Stimulated activated CD4-positive, alpha-beta T cell treated with anti-CD3 and anti-CD28 coated beads, Interleukin-1b, Interleukin-23, amount 100 ng/mL, for 4 hours (primary cell): ENCODE data around the gene LRIG2.
"Not testable (repeated sequence)": the region's sequence is repeated elsewhere in the genome, so short reads cannot be mapped to it uniquely, and the experiment has no call there.

Experiments used
- DNase-seq, 2 donors: peaks; one replicate each; pipeline ENCODE4 v3.0.0-alpha.2; 2020; ENCODE audit warnings: low read depth in 2 of 2

LRIG2 gene

DNA sequence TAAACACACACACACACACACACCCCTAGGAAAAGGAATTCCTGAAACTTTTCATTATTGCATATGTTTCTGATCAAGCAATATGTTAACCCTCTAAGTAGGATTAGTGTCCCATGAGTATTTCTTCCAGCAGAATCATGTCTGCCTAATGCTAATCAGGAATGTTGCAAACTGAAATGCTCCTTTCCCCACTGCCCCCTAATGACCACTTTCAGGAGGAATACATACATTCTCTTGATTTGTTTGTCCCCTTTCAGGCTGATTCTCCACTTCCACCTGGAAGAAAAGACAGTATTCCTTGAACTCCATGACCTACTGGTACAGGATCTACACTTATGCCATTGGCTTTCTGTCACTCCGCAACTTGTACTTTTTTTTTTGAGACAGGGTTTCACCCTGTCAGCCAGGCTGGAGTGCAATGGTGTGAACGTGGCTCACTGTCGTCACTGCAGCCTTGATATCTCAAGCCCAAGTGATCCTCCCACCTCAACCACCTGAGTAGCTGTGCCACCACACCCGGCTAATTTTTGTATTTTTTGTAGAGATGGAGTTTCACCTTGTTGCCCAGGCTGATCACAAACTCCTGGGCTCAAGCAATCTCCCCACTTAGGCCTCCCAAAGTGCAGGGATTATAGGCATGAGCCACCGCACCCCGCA is 56.7 kb downstream of the LRIG2 start:
- no peak for DNase-seq

DNA sequence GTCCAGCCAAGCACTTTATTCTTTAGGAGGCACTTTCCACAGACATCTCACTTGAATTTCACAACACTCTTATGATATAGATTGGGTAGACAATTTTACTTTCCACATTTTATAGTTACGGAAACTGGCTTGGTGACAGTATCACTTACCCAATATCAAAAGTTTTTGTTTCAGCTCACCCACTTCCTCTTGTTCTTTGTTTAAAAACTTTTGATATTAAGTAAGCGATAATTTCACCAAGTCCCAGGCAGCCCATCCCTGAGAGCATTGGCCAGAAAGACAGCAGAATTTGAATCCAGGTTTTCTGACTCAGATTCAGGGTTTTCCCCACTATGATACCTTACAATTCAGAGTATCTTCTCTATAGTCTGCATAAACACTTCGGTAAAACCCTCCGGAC is 60.0 kb downstream of the LRIG2 start:
- no peak for DNase-seq

DNA sequence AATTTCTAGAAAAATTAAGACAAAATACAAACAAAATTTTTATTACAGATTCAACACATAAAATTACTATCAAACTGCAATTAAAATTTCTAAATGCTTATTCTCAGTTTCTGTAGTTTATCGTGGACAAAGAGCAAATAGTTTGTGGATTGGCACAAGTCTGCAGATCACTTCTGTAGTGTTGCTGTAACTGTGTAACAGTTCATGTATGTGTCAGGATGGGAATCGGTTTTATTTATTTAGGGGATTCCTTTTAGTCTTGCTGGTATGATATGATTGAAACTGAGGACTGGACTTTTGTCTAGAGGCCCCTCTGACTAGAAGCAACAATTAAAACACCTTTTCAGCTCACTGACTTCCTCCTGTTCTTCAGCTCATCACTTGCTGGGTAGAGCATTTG is 60.8 kb downstream of the LRIG2 start:
- no peak for DNase-seq

DNA sequence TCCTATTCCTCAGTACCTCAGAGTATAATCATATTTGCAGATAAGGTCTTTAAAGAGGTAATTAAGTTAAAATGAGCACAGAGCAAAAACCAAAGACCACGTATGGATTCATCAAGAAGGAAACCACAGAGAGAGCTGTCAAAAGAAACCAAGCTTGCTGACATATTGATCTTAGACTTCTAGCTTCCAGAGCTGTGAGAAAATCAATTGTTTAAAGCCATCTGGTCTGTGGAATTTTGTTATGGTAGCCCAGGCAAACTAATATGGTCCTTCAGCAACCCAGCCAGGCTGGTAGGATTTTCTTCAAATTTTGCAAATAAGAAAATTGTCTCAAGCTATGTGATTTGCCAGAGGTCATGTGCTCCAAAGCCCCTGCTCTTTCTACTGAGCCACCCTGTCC is 62.5 kb downstream of the LRIG2 start:
- no peak for DNase-seq

DNA sequence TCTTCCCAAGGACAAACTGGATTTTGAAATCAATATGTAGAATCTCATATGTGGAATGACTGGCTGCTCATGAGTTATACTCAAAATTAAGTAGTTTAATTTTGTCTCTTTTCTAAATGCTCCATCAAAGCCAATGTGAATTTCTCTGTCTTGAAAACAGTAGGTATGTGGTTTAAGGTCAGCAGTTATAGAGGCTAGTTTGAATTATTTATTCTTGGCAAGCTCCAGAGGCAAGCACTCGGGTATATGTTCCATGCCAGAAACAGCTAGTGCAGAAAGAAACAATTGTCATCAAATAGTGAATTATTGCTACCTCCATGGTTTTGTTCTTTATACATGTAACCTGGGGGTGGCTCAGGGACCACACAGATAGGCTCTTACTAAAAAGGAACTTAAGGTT is 63.5 kb downstream of the LRIG2 start:
- DNase-seq, result no peak

DNA sequence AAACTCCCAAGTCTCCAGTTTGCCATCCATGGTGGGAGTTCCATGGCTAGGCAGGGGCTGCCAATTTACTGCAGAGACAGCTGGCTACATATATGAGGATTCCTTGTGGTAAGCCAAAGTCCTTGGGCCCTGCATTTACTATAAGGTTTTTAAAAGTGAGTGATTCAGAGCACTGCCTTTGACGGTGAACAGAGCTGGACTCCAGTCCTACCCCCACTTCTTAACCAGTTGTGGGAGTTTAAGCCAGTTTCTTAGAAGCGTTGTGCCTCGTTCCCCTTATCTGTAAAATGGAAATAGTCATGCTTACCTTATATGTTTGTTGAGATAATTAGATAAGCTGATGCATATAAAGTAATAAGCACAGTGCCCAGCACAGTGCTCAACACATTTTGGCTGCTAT is 64.6 kb downstream of the LRIG2 start:
- DNase-seq, result no peak

DNA sequence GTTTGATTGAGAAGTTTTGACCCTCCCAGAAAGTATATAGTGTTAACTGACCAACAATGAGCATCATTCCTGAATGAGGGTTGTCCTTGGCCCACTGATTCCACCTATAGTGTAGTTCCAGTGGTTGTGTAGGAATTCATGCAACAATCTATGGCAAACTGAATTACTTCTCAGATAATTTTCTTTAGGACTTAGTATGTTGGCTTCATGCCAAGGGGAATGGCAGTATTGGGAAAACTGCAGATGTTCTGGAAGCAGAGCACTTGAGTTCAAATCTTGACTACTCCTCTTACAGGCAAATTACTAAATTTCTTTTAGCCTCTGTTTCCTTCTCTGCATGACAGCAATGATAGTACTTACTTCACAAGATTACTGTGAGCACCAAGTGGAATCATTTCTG is 65.8 kb downstream of the LRIG2 start:
- no peak for DNase-seq

DNA sequence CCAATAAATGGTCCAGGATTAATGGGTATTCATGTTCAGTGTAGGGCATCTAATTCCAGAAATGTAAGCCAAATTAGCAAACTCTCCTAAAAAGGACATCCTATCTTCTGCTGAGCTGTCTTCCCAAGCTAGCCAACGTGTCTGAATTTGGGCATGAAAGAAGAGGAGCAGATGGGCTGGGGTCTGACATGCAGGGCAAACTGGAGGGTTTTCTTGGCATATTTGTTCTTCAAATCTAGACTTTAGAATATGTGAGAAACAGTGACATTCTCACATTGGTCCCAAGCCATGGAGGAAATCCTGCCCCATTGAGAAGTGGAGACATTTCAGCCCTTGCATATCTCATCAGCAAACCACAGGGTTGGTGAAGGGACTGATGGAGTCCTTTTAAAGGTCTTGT is 67.2 kb downstream of the LRIG2 start:
- no peak for DNase-seq

DNA sequence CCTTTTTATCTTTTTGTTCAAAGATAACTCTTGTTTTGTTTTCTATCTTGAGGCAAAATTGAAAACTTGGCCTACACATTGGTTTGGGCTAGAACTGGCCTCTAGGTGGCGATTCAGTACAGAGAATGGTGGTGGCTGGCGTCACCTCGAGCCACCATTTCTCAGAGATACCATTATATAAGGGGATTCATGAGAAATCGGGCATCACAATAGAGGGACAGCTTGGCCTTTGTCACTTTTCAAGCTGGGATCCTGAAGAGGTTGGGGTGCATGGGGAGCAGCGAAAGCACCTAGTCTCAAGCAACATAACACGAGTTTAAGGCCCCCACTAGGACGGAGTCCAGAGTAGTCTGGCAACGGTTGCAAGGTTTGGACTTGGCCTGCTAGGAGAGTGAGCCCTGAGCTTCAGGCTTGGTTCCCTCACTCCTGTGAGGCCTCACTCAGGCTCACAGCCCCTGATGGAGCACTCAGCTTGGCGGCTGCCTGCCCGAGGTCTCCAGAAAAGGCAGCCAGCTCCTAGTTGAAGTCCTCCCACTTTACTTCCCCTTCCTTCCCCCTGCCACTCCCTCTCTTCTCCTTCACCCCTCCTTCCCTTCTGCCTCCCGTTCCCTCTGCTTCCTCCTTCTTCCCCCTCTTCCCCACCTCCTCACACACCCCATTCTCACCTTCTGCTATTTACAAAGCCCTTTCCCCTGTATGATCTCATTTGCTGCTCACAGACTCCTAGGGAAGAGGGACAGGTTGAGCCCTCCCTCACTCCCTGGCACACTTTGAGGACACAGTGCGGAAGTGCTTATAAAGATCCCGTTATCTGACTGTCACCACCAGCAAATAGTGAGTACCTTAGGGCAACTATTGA is 67.8 kb downstream of the LRIG2 start:
- peak; percentile 9 to 33 for DNase-seq

DNA sequence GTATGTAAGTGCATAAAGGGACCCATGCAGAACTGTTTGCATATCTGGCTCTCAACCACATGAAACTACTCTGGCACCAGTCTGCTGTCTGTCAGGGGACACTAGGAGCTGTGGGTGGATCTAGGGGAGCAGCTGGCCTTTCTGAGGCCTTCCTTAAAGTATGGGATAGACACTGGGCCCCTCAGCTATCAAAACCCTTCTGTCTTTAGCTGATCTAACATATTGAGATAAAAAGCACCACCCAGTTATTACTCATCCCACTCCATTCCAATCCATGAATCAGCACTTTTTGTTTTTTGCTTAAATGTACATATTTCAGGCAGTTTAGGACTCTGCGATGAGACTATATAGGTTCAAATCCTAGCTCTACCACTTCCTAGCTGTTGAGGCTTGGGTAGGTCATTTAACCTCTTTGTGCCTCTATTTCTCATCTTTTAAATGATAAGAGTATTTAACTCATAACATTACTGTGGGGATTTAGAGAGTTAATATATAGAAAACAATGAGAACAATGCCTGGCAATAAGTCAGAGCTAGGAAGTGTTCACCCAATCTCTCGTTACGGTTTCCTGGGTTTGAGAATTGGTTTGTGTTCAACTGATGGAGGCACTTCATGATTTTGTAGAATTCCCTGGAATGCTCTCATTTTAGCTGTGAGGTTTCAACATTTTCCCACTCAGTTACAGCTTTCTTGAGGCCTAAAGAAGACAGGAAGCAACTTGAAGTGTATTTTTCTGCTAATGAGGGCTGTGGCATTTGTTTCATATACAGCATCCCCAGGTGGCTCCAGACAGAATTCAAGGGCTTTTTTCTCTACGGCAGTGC is 68.9 kb downstream of the LRIG2 start:
- no peak for DNase-seq

DNA sequence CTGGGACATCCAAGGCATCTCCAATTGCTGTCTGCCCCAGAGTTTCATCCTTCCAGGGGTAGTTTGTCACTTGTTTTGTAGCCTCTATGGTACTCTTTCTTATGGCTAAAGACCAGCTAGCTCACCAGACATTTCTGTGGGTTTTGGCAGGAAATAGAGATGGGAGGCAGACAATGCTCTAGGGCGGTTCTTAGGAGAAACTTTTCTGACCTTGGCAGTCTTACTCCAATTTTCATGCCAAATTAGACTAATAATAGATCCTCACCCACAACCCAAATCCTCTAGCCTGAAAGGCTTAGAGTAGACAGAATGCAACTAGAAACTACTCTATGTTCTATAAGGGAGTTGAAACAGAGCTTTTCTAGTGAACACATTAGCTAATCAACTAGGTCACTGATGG is 69.8 kb downstream of the LRIG2 start:
- DNase-seq, result no peak

DNA sequence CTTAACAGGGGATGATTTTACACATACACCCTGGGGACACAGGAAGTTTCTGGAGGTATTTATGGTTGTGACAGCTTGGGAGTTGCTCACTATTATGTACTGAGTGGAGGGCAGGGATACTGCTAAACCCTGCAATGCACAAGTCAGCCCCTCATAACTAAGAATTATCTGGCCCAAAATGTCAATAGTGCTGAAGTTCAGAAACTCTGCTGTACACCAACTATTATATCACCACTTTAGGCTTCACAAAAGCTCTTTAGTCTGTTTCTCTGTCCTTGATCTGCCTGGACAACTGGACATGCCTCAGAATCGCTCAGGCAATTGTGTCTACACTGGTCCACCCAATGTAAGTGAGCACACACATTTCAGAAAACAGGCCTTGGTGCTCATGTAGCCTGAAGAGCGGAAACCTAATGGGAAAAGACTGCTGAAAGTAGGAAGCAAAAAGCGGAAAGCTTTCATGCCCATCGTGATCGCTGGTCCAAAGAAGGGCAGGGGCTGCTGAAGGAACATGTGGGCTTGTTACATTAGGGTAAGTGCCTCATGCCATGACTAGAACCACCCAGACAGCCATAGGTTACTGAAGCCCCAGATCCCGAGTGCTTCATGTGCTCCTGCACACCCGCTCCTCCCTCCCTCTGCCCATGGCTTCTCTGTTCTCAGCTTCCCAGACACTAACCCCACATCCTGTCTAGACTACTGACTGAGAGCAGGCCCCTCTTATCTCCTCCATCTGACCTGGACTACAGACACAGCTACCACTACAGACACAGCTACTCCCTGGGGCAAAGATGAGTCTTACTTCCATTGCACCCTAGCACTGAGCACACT is 73.5 kb downstream of the LRIG2 start:
- DNase-seq, result no peak

DNA sequence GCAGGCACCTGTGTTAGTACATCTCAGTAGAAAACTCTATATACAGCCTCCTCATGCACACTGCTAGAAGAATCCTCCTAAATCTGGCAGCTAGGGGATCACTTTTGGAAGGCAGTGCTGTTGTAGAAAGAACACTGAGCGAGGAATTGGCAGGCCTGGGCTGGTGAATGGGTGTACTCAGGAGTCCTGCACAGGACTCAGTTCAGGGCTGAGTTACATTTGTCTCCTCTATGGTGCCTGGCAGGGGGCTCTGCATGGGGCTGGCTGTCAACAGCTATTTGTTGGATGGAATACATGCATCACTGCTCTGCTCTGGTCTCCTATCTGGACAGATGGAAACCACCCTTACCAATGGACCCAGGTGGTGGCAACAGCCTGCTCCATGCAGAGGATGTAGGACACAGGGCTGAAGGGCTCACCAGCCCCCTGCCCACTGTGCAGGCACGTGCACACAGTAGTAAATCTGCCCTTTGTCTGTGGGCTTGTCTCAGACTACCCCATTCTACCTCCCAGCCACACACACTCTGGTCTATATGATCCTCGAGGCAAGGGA is 74.2 kb downstream of the LRIG2 start:
- no peak for DNase-seq

DNA sequence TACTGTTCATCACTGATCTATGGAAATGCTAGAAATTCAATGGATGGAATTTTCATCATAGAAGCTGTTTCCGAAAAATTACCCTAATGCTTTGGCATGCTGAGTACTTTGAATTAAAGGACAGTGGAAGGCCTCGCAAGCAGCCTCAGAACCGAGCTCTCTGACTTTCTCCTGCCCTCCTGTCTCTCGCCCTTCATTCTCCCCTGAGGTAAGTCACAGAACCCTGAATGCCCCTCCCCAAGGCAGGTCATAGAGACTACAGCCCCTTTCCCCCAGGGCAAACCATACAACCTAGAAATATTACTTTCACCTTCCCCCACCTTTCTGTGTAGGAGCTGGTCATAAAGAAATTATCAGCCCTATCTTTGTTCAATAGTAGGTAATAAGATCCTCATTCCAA is 74.8 kb downstream of the LRIG2 start:
- no peak for DNase-seq

DNA sequence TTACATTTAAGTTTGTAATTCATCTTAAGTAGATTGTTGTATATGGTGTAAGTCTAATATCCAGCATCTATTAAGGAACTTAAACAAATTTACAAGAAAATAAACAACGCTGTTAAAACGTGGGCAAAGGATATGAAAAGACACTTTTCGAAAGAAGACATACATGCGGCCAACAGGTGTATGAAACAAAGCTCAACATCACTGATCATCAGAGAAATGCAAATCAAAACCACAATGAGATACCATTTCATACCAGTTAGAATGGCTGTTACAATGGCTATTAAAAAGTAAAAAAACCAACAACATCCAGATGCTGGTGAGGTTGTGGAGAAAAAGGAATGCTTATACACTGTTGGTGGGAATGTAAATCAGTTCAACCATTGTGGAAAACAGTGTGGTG is 77.5 kb downstream of the LRIG2 start:
- not testable (repeated sequence) for DNase-seq

DNA sequence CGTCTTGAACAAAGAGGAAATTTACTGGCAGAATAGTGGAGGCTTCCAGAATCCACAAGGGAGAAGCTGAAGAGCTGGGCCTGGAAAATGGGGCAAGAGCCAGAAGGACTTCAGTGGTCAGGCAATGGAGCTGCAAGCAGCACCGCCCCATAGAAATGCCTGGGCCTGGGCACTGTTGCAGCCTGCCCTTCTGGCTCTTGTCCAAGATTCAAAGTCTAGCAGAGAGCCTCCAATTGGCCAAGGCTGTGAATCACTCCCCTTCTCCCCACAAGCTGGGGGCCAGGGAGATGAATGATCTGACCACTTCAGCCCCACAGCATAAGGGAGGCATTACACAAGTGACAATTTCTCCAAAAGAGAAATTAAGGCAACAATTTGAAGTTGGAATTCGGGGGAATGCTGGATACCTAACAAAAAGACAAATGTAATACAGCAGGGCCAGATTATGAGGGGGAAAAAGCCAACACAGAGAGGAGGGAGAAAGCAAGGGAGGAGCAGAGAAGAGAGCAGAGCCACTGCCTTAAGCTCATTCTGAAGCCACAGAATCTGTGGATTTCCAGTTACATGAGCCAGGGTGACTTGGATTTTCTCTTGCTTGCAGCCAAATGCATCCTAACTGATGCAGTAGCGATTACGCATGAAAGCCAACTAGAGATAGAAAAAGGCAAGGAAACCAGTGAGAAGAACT is 80.3 kb downstream of the LRIG2 start:
- no peak for DNase-seq

DNA sequence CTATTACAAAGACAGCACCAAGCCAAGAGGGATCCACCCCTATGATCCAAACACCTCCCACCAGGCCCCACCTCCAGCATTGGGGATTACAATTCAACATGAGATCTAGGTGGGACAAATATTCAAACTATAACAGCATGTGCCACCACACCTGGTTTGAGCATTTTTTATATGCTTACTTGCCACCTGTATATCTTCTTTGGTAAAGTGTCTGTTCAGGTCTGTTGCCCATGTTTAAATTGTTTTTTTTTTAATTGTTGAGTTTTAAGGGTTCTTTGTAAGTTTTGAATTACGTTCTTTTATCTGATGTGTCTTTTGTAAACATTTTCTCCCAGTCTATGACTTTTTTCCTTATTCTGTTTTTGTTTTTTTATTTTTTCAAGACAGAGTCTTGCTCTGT is 83.4 kb downstream of the LRIG2 start:
- no peak for DNase-seq

DNA sequence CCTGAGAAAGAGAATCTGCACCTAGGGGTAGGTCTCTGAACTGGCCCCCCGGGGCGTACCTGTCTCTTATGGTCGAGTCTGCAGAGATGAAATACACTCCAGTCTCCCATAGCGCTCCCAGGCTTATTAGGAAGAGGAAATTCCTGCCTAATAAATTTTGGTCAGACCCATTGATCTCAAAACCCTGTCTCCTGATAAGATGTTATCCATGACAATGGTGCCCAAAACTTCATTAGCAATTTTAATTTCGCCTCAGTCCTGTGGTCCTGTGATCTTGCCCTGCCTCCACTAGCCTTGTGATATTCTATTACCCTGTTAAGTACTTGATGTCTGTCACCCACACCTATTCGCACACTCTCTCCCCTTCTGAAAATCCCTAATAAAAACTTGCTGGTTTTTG is 85.7 kb downstream of the LRIG2 start:
- DNase-seq, result not testable (repeated sequence)

DNA sequence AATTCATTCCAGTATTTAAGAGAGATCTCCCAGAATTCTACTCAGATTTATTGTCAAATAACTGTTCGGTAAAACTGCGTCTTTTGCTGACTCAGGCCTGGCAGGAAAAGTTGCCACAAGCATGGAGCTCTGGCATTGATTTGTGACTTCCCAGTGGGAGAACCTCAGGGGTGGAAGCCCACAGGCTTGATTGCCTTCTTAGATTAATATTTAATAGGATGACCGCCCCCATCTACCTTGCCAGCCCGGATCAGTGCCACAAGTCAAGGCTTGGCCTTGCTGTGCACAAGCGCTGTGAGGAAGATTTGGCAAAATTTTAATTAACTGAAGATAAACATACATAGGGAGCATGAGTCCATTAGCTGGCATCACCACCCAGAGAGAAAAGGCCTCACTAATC is 93.5 kb downstream of the LRIG2 start:
- DNase-seq, result no peak

DNA sequence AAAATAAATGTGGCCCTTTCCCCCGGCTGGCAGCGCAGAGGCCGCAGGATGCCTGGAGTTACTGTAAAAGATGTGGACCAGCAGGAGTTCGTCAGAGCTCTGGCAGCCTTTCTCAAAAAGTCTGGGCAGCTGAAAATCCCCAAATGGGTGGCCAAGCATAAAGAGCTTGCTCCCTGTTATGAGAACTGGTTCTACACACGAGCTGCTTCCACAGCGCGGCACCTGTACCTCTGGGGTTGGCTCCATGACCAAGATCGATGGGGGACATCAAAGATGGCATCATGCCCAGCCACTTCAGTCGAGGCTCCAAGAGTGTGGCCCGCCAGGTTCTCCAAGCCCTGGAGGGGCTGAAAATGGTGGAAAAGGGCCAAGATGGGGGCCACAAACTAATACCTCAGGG is 95.9 kb downstream of the LRIG2 start:
- DNase-seq, result no peak

DNA sequence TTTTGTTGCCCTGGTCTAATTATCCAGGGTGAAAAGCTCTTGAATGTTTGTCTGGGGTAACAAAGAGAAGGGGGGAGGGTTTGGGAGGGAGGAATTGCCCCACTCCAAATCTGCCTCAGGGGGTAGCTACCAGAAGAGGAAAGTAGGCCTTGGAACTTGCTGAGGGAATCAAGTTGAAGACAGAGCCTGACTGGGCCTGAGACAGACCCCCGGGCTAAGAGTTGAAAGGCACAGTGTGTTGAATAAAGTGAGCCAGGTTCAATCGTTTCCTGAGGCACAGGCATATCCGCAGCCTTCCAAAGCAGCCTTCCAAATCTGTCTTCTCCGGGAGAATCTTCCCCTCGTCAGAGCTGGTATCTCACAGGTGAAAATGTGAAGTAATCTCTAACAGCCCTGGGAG is 96.6 kb downstream of the LRIG2 start:
- no peak for DNase-seq
